Bronchial epithelial cell (primary cell): ENCODE results near the gene TNFRSF17. TPM values are rescaled to one million over a fixed set of nuclear protein-coding genes. Genes with fewer than 3 reads are reported as not detected.
A peak's percentile ranks its signal among the peaks of the same experiment; 100 is the strongest.
"Not testable (repeated sequence)": the region's sequence is repeated elsewhere in the genome, so short reads cannot be mapped to it uniquely, and the experiment has no call there.

Source experiments
- DNase-seq: peaks from one replicate; pipeline ENCODE4 v3.0.0-alpha.2; 2010; ENCODE audit warnings: low read depth
- FAIRE-seq: peaks from 2 replicates; lab custom pipeline; 2011; peaks lifted over from hg19 to GRCh38; lab: Jason Lieb, UNC
- H3K27me3 ChIP-seq: 2 replicates; pipeline ENCODE4 v1.5.1; 2011; ENCODE audit warnings: low read length; ENCODE audit not compliant: control insufficient read depth, insufficient read depth
- H3K36me3 ChIP-seq: 2 replicates; pipeline ENCODE4 v1.5.1; 2011; ENCODE audit warnings: low read length; ENCODE audit not compliant: control insufficient read depth, insufficient read depth
- H3K4me3 ChIP-seq: 2 replicates; pipeline ENCODE4 v1.5.1; 2011; ENCODE audit warnings: mild to moderate bottlenecking, low read depth, low read length, control low read depth
- CTCF ChIP-seq: IDR thresholded peaks from 2 replicates; pipeline ENCODE4 v1.5.1; 2011; ENCODE audit warnings: mild to moderate bottlenecking, moderate library complexity, low read length, control low read depth, inconsistent platforms; ENCODE audit not compliant: insufficient read depth, severe bottlenecking
- total RNA-seq: library from RNA; depleted of rRNA; stranded (reverse); fragments of >200 nt; gene quantifications from 2 replicates; pipeline ENCODE4 v1.2.1, GENCODE V29; 2014

TNFRSF17 gene
- total RNA-seq = not detected in 2 replicates

GRCh38 chr16:11964761-11965551, at the start of gene TNFRSF17:
TNFRSF17 (plus strand) TSS chr16:11965210; CDS start chr16:11965325, 115 bp downstream.
- TF ChIP-seq CTCF = no peak
- DNase-seq (no peak), FAIRE-seq (no peak)
- no peak within 1 kb of the TSS for H3K4me3 ChIP-seq
- H3K27me3 ChIP-seq = no peaks in the 10 kb centered on the region
- no peaks in the 10 kb centered on the region for H3K36me3 ChIP-seq

- H3K4me3 ChIP-seq = peak within 1 kb of the TSS; percentile 86
- FAIRE-seq (no peak), DNase-seq (peak; percentile 92)
- TF ChIP-seq CTCF = no peak
- no peaks in the 10 kb centered on the region for H3K27me3 ChIP-seq
- H3K36me3 ChIP-seq = no peaks in the 10 kb centered on the region
Observed at GRCh38 chr16:11915644-11916523, 49.1 kb upstream of the TNFRSF17 start, which contains the start of gene GSPT1. GSPT1 (minus strand) TSS chr16:11915956; CDS start chr16:11915720, 236 bp downstream.

DNA sequence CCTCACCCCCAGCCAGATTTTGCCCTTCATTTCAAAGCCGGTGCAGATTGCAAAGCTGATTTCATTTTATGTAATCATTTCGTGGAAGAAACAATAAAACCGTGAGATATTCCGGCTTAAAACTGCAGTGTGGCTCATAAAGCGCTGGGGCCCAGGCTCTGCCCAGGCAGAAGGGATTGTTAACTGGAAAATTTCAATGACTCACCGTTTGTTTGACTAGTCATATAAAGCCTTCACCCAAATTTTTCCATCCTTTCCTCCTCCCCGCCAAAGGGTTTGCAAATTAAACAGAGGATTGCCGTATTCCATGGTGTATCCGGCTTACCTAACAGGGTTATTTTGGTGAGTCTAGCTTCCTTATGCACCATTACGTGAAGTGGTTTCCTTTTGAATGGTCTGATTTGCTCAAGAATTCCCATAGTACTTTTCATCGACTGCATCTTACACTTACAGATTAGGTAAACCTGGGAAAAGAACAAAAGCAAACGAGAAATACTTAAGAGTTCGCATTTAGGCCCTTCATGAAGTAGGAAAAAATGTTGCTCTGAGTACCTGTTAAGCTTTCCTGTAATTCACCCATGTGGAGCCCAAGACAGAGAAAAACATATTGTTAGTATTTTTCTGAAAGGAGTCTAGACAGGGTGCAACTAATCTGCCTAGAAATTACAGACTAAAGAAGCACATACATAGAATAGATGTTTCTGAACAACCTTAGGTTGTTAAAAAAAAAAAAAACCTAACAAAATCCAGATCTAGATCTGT, 48.3 kb upstream of the TNFRSF17 start:
- FAIRE-seq (no peak), DNase-seq (peak; percentile 90)
- peak overlapping the region; percentile 86 for H3K4me3 ChIP-seq

DNA sequence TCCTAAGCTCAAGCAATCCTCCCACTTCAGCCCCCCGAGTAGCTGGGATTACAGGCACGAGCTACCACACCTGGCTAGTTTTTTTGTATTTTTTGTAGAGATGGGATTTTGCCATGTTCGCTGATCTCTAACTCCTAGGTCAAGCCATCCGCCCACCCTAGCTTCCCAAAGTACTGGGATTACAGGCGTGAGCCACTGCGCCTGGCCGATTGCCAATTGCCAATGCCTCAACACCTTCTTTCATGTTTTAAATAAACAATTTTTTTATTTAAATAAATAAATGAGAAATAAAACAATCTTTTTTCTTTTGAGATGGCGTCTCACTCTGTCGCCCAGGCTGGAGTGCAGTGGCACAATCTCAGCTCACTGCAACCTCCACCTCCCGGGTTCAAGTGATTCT, 41.0 kb upstream of the TNFRSF17 start:
- FAIRE-seq, DNase-seq, H3K4me3 ChIP-seq, H3K27me3 ChIP-seq, H3K36me3 ChIP-seq: not testable (repeated sequence)

More for the DNA sequence above, 48.3 kb upstream of the TNFRSF17 start:
- peak; percentile 1 for TF ChIP-seq CTCF
- Histone ChIP-seq H3K36me3 (no peaks in the 10 kb centered on the region), H3K27me3 (no peaks in the 10 kb centered on the region)

- not testable (repeated sequence) for H3K27me3 ChIP-seq, H3K4me3 ChIP-seq, H3K36me3 ChIP-seq, FAIRE-seq, DNase-seq
Observed at GRCh38 chr16:11927350-11927749, 37.7 kb upstream of the TNFRSF17 start.

DNA sequence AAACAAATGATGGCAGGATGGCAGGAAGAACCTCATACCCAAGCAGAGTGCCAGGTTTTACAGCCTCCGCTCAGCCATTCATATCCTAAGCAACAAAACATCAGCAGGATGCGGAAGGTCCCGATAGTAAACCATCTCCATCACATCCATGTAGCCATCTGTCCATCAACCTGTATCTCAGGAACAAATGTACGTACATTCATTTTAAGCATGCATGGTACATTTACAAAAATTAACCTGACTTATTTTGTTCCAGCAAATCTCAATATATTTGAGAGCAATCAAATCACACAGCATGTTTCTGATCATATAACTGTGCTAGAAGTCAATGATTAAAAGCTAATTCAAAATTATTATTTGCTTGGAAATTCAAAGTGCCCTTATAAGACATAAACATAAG, 23.1 kb upstream of the TNFRSF17 start, which contains the start of gene NPIPB2:
NPIPB2 (minus strand) TSS at position 101 of the 400 bp plus-strand sequence; CDS start at position 101, 0 bp downstream.
- H3K4me3 ChIP-seq, DNase-seq, FAIRE-seq, H3K36me3 ChIP-seq, H3K27me3 ChIP-seq: not testable (repeated sequence)
